HG02981 (cell line): Measurements from ENCODE around the gene ZBTB6.
"Not testable (repeated sequence)": the region's sequence is repeated elsewhere in the genome, so short reads cannot be mapped to it uniquely, and the experiment has no call there.

Experiments
- ATAC-seq: cut with Tn5 transposase; IDR thresholded peaks from one replicate; pipeline ENCODE4 v1.9.1; 2021; ENCODE audit warnings: mild to moderate bottlenecking, moderate library complexity; ENCODE audit not compliant: unreplicated experiment

ZBTB6 gene

DNA sequence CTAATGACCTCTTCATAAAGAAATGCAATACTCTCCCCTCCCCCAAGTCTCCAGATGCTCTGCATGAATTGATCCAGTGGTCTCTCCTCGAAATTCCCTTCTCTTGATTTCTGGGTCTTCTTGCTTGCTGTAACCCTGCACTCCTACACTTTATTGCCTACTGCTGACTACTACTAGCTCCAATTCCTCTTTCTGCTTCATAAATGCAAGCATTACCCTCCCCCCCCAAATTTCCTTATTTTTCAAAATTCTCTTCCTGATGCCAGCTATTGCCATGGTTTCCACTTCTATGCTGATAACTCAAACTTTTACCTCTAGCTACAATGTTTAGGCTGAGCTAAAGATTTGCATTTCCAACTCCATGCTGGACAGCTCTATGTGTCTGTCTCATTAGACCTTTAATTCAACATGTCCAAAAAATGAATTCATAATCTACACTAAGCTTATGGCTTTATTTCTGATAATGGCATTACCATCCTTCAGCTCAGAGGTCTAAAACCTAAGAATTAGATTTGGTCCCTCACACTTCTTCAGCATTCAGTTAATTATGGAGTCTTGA, 16.8 kb upstream of the ZBTB6 start:
- no peak for ATAC-seq

DNA sequence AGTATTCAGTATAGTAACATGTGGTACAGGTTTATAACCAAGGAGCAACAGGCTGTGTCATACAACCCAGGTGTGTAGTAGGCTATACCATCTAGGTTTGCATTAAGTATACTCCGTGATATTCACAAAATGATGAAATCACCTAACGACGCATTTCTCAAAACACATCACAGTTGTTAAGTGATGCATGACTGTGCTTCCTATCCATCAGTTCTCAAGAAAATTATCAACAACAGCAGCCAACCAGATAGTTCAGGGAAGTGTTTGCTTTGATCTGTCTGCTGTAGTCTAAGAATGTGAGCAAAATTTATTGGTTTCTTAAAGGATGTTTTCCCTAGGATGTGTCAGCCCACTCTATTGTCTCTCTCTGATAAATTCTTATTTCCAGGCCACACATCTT, 10.8 kb upstream of the ZBTB6 start:
- ATAC-seq, result no peak

DNA sequence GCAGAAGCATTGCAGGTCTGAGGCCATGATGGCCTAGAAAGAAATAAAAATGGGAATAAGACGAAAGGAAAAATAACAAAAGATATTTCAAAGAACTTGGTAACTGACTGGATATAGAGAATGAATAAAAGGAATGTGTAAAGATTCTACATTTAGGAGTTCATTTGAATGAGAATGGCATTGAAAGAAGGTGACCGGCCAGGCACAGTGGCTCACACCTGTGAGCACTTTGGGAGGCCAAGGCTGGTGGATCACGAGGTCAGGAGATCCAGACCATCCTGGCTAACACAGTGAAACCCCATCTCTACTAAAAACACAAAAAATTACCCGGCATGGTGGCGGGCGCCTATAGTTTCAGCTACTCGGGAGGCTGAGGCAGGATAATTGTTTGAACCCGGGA, 9.6 kb upstream of the ZBTB6 start:
- no peak for ATAC-seq

DNA sequence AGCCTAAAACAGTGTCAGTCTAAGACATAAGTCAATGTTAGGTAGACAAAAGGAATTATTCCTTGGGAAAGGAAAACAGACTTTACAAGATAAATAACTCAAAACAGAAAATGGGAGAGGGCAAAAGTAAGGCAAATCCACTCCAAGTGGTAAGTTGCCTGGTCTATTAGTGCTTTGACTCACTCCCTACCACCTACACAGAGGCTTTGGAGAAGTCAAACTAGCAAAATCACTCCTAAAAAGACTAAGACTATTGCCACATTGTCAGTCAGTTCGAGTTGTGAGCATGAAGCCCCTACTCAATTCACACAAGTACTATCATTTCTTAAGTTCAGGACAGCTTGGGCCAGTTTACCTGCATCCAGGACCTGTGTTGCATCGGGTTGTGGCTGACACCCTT, 5.2 kb upstream of the ZBTB6 start:
- ATAC-seq, result no peak

DNA sequence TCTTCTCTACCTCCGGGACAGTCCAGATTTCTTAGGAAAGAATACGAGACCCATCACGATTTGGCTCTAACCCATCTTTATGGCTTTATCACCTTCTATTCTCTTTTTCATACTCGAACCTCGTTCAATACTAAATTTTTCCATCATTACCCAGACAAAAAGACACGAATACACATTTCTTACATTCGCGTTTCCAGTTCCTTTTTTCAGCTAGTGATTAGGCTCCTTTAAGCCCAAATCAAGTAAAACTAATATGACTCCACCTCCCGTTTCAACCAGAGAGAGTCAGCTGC, 506 bp downstream of the ZBTB6 start:
- no peak for ATAC-seq

DNA sequence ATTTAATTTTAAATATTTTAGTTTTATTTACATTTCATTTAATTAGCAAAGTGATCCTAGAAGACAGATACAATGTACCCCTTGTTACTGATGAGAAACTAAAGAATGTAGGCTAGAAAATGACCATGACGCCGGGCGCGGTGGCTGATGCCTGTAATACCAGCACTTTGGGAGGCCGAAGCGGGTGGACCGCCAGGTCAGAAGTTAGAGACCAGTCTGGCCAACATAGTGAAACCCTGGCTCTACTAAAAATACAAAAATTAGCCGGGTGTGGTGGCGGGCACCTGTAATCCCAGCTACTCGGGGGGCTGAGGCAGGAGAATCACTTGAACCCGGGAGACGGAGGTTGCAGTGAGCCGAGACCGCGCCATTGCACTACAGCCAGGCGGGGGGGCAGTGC, 7.0 kb downstream of the ZBTB6 start:
- ATAC-seq, result not testable (repeated sequence)

DNA sequence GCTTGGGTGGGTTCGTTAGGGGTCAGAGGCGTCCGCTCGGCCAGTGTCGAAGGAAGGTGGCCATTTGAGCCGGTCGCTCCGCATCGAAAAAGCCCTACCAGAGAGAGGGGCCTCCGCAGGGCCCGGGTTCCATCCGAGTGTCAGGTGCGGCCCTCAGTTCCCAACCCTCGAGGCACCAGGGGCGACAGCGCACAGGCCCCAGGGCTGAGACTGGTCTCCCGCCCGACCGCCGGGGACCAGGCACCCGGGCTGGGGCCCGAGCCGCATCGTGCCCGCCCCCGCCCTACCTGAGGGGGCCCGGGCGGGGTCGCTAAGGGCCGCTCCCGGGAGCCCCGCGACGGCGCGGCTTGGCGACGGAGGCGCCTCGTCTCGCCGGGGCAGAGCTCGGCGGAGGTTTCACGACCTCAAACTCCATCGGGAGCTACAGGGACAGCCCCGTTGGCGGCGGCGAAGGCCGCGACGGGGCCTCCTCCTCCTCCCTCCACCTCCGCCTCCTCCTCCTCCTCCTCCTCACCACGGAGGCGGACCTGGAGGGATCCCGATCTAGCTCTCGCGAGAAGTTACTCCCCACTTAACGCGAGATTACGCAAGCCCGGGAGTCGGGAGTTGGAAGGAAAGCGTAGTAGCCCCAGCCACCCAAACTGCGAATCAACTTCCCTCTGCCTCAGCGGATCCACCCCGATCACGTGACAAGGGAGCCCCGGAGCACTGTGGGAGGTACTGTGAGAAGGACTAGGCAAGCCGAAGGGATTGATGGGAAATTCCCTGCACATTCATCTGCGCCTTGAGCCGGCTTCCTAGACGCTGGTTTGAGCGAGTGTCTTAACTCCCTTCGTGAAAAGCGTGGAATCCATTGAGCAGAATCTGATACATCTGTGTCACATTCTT, 8.1 kb downstream of the ZBTB6 start, which contains the start of gene RC3H2:
RC3H2 (minus strand) TSS at position 537 of the 888 bp plus-strand sequence. CDS start 7,850 bp downstream, outside the sequence.
- peak; percentile 86 for ATAC-seq

DNA sequence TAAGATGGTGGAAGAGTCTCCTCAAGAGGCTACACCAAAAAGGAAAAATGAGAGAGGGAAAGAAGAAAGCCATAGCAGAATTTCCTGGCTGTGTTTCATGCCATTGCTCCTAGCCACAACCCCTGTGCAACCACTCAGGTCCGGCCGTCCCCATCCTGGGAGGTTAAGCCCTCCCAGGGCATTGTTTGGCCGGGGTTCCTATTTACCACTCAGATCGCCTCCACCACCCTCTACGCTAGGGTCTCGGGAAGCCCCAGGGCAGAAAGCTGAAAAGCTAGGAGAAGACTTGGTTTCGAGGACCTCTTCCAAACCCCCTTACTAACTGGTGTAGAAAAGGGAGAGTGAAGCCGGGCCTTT, 8.7 kb downstream of the ZBTB6 start:
- peak; percentile 20 for ATAC-seq

DNA sequence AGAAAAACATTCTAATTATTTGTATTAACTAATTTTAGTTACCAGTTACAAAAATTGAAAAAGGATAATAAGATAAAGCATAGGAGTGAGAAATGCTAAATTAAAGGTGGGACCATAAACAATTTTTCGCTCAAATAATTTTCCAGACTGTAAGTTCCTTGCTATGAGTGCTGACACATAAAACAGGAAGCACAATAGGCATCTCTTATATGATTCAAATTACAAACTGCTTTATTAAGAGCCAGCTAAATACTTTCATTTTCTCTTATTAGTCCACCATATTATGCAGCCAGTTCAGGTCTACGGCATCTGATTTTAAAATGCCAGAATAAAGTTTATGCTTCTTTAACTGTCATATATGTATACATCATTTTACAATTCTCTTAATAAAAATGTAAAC, 12.3 kb downstream of the ZBTB6 start:
- ATAC-seq, result no peak

DNA sequence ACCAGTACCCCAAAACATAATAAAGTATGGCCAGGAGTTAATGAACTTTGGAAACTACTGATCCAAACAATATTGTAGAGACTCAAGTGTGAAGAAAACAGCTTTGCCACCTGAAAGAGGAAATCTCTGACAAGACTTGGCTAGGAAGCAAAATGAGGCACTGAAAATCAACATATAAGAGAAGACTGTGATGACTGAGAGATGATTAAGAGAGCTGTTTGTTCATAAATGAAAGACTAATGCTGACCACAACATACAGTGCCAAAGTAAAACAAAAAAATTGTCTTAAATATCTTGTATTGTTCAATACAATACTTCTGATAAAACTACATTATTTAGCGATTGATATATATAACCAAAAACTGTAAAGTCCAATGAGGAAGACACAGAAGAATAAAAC, 15.2 kb downstream of the ZBTB6 start:
- no peak for ATAC-seq

DNA sequence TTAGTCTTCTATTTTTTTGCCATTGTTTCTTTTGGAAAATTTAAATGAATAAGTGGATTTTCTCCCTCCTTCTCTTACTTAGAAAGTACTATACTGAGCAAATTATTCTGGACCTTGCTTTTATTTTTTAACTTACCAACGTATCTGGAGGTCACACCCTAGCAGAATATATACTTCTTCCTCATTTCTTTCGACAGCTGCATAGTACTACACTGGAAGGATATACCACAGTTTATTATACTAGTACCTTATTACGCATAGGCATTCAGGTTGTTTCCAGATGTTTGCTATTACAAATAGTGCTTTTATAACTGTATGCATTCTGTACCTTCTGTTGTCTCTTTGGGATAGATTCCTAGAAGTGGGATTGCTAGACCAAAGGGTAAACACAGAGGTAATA, 24.6 kb downstream of the ZBTB6 start:
- no peak for ATAC-seq

DNA sequence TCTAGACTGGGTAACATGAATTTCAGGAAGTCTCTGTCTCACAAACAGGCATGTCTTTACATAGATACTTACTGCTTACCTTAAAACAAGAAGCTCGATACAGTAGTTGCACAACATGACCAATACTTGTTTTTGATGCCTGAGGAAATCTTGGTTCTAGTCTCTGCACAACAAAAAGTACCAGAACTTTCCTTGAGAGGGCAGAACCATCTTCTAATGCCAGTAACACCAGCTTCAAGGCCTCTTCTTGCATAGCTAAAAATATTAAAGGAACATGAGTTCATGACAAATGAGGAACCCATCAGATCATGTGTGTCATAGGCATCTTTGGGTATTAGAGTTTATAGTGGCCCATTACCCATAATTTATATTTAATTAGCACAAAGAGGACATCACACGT, 30.0 kb downstream of the ZBTB6 start:
- no peak for ATAC-seq

DNA sequence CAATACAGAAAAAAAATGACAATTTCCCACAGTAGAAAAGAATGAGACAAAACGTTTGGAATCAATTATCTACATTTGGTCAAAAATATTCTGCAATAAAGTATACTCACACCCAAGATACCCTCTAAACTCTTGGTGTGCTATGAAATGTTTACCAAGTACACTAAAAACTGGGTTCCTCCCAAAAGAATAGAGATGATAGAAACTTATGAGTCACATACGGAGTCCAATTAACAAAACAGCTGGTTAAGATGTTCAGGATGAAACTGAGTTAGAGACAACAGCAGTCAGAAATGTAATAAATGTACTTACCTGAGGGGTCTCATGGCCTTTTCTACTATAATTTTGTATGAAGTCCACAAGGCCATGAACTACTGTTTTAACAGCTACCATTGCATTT, 33.7 kb downstream of the ZBTB6 start:
- no peak for ATAC-seq

DNA sequence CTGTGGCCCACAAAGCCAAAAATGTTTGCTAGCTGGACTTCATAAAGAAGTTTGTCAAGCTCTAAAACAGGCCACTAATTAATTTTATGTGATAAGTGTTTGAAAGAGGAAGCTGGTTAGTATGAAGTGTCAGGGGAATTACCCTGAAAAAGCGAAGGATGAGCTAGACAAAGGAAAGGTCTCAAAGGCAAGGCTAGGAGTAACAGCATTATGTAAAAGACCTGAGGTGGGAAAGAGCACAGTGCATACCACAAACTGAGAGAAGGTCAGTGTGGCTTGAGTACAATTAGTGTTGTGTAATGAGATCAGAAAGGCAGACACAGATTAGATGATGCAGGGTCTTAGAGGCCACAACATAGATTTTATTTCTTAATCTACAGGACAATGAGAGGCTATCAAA, 37.6 kb downstream of the ZBTB6 start:
- ATAC-seq, result no peak

DNA sequence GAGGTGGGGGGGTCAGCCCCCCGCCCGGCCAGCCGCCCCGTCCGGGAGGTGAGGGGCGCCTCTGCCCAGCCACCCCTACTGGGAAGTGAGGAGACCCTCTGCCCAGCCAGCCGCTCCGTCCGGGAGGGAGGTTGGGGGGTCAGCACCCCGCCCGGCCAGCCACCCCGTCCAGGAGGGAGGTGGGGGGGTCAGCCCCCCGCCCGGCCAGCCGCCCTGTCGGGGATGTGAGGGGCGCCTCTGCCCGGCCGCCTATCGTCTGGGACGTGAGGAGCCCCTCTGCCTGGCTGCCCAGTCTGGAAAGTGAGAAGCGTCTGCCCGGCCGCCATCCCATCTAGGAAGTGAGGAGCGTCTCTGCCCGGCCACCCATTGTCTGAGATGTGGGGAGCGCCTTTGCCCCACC, 45.8 kb downstream of the ZBTB6 start:
- ATAC-seq, result not testable (repeated sequence)

DNA sequence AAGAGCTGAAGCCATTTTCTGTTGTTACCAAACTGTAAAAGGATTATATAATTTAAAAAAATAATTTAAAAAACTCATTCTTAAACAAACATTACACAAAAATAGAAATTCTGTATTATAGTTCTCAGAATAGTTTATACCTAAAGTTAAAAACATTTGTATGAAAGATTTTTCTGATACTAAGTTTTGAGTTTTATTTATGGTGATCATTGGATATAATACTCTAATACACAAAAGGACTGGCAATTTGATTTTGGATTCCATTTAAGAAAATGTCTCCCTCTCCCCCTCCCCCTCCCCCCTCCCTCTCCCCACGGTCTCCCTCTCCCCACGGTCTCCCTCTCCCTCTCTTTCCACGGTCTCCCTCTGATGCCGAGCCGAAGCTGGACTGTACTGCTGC, 47.0 kb downstream of the ZBTB6 start:
- ATAC-seq, result no peak

DNA sequence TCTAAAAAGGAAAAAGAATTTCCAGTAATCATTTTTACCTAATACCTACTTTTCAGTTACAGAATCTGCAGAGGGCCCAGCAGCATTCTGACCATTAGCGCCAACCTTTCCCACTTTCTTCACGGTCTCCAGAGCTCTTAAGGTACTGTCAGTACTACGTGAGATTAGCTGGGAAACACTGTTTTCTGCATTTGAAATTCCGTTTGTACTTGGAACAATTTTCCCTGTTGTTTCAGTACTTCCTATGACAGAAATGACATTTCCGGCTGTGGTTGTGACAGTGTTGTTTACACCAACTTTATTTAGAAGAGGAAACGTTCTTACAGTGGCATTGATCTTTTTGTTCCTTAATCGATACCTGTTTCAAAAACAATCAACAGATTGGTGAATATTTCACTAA, 47.8 kb downstream of the ZBTB6 start:
- no peak for ATAC-seq

DNA sequence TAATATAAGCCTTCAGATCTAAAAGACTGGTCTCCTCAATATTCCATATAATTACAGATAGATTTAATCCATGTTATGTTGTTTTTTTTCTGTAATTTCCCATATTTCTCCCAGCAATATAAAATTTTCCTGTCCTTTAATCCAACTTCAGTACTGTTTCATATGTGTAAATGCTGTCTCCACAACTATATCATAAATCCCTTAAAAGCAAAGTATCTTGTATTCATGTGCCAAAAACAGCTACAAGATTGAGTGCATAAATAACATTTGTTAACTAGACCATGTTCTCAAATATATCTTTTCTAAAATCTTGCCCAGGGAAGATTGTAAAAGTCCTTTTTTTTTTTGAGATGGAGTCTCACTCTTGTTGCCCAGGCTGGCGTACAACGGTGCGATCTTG, 49.7 kb downstream of the ZBTB6 start:
- ATAC-seq, result no peak

DNA sequence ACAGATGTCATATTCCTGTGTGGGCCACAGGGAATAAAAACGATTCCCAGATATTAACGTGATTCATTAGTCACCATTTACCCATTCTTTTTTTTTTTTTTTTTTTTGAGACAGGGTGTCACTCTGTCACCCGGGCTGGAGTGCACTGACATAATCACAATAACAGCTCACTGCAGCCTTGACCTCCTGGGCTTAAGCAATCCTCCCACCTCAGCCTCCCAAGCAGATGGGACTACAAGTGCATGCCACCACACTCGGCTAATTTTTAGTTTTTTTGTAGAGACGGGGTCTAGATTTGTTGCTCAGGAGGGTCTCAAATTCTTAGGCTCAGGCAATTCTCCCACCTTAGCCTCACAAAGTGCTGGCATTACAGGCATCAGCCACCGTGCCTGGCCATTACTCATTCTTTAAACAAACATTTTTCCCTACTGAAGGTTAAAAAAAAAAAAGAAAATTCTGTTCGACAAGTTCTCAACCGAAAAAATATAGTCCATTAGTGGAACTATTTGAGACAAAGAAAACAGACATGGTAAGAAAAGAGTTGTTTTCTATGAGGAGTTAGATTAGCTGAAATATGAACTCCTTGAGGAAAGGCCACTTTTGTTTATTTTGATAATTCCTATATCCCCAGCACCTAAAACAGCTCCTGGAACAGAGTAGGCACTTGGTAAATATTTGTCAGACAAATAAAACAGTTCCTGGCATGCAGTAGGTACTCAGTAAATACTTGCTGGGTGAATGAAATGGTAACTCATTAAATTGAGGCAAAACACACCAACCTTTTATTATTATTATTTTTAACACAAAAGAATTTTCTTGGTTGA, 52.6 kb downstream of the ZBTB6 start:
- ATAC-seq, result no peak
